NCI-H1092 treated with DMSO at 0.1 percent for 48 hours (cell line): ENCODE results near the gene KCNA1.

ENCODE experiments used
- DNase-seq: peaks from one replicate; lab custom pipeline; 2025; lab: John Stamatoyannopoulos, UW

The KCNA1 gene

DNA sequence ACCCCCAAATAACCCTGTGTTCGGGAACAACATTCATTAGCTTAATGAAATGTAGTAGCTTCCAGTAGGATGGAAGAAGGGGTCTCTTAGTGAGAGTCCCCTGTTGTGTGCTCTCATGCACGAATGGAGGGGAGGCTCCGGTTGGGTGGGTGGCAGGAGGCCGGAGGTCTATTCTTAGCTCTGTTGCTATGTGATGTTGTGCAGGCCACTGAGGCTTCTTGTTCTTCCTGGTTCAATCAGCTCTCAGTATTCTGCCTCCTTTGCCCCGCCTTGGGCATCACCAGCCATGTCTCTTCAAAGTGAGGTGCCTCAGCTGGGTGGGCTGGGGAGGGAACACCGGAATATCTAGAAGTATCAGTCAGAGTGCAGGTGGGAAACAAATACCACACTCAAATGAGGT lies 50.8 kb downstream of the KCNA1 start:
- no peak for DNase-seq

DNA sequence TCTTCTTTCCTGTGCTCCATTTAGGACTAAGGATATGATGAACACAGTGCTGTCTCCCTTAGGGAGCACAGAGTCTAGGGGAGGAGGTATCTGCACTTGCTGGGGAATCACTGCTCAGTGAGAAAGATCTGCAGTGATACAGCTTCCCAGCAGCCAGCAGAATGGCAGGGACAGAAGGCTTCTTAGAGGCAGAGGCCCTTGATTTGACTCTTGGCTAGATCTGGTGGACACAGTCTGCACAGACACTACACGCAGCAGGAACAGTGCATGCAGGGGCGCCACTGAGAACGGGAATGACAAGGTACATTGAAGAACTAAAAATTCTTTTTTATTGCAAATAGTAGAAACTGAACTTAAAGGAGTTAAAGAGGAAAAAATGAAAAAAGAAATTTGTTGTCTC lies 51.6 kb downstream of the KCNA1 start:
- no peak for DNase-seq

DNA sequence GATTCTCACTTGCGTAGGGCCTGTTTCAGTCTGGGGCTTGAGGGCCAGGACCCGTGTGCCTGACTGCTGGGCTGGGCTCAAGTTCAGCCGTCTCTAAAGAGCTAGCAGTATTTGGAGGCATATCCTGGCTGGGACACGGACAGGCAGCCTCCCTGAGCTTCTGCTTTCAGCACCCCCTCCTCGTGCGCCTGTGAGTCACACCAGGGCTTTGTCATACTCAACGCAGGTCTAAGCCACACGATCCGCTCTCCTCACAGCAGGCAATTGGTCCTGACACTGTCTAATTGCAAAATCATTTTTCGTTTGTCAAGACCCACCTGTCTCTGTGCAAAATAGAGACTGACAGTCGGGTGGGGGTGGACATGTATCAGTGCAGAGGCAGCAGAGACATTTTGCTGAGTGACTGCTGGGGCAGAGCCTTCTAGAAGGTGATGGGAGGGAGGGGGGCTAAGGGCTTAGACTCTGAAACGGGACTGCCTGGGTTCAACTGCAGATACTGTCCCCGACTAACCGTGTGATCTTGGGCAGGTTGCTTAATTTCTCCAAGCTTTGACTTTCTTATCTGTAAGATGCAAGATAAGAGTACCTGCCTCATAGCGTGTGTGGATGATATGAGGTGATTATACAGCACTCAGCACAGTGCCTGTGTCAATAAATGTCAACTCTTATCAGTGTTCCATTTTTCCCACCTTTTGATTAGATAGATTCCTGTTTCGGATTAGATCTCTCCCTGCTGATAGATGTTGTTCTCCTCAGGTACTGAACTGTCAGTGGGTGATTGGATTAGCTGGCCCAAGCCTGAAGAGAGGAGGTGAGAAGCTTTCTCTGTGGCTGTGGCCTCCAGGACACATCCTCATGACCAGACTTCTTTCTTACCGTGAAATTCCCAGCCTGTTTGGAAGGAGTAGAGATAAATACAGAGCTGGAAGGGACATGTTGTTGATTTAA lies 53.1 kb downstream of the KCNA1 start:
- DNase-seq: no peak
